PC-3 (cell line): Measurements from ENCODE around the gene YIF1A.

Experiments used
- CTCF ChIP-seq: fragments of 300-600 bp; sonication (generic); conservative IDR thresholded peaks from 2 replicates; pipeline ENCODE4 v1.5.1; 2017; ENCODE audit warnings: antibody characterized with exemption, low read depth, mild to moderate bottlenecking, low read length
- EZH2 ChIP-seq: fragments of 300-600 bp; sonication (generic); IDR thresholded peaks from one replicate; pipeline ENCODE4 v1.6.1; 2017; ENCODE audit warnings: antibody characterized with exemption, mild to moderate bottlenecking, low read length; ENCODE audit not compliant: unreplicated experiment
- EZH2phosphoT487 ChIP-seq: fragments of 300-600 bp; sonication (generic); IDR thresholded peaks from 2 replicates; pipeline ENCODE4 v1.6.1; 2018; ENCODE audit warnings: mild to moderate bottlenecking, antibody characterized with exemption, low read length, borderline replicate concordance

DNA sequence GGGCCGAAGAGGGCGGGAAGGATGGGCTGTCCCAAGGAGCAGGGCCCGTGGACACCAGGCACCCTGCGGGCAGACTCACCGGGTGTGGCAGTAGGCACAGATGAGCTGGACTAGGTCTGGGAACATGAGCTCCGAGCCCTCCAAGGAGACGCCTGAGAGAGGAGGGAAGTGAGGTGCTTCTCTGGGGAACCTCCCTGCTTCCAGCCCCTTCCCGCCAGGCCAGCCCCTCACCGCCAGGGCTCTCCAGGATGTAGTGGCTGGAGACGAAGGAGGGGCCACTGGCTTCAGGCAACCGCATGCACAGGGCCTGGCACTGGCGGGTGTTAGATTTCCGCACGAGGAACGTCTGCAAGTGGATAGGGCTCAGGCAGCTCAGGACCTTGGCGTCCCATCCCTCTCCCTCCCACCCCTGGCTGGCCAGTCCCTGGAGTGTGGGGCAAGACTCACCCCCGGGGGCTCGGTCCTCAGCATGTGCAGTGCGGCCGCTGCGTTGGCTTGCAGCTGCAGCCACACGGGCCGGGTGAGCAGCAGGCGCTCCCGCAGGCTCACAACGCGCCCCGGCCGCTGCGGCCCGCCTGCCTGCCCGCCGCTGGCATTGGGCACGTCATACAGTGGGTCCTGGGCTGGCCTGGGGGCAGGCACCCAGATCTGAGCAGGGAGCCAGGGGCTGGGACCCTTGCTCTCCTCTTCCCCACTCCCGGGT lies 46.7 kb upstream of the YIF1A start:
- TF ChIP-seq CTCF = no peak
- TF ChIP-seq EZH2phosphoT487 = no peak
- no peak for TF ChIP-seq EZH2
